Nucleus accumbens (tissue), 56 donors: ENCODE measurements around the gene FNIP2.

ENCODE experiments used
- DNase-seq, 56 donors: peaks; one replicate each; lab custom pipeline; 2025; lab: John Stamatoyannopoulos, UW

FNIP2 gene

DNA sequence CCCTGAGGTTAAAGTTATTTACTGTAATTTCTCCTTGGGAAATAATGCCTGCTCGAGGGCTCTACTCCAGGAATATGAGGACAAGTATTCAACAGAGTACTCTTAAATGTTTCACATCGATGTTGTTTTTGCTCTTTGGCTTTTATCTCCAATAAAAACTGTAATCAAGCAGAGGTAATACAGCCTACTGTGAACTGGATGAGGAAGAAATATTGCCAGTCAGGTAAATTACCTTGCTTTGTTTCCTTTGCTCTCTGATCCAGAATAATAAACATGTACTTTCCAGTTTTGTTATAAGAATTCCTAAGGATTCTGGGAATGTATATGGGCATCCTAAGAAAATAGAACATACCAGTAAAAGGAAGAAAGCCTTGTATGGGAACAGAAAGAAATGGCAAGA is 60.4 kb downstream of the FNIP2 start:
- no peak for DNase-seq

- no peak for DNase-seq
These were observed 64.8 kb downstream of the FNIP2 start for GRCh38 chr4:158833602-158834001.

GRCh38 chr4:158835226-158836001 is 66.6 kb downstream of the FNIP2 start:
- no peak for DNase-seq

DNA sequence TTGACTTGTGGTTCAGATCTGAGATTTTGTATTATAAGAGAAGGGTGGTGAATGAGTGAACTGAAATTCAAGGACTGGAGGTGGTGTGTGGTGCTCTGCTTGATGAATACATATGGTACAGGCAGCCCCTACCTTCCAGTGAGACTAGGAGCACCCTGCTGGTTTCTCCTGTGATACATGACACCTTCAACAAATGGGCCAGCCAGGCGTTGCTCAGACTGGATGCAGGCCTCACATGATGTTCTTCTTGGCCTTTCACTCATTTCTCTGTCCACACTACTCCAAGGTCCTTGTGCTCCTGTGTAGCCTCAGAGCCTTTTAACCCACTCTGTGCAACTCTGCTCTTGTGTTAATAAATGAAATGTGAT is 67.2 kb downstream of the FNIP2 start:
- no peak for DNase-seq

- DNase-seq: no peak
These were observed 68.1 kb downstream of the FNIP2 start for GRCh38 chr4:158836828-158837449.

GRCh38 chr4:158837527-158838141 is 68.8 kb downstream of the FNIP2 start:
- DNase-seq: no peak

GRCh38 chr4:158840131-158840530 is 71.3 kb downstream of the FNIP2 start:
- DNase-seq: no peak

GRCh38 chr4:158841540-158841939 is 72.7 kb downstream of the FNIP2 start:
- DNase-seq: no peak

GRCh38 chr4:158845311-158846041 is 76.7 kb downstream of the FNIP2 start:
- no peak for DNase-seq

DNA sequence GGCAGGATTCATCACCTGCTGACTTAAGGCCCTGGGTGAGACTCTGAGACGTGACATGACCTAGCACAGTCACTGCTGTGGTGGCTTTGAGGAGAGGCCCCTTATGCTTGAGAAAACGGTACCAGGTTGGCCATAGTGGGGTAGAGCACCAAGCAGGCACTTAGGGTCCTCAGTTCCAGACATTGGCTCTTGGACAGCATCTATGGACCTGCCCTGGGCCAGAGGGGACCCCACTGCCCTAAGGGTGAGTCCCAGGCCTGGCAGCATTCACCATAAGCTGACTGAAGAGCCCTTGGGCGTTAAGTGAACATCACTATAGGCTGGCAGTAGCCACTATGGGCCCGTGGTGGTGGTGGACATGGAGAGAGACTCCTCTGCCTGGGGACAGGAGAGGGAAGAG is 78.7 kb downstream of the FNIP2 start:
- DNase-seq: no peak

- DNase-seq: no peak
These were observed 80.9 kb downstream of the FNIP2 start for GRCh38 chr4:158849681-158850080.

DNA sequence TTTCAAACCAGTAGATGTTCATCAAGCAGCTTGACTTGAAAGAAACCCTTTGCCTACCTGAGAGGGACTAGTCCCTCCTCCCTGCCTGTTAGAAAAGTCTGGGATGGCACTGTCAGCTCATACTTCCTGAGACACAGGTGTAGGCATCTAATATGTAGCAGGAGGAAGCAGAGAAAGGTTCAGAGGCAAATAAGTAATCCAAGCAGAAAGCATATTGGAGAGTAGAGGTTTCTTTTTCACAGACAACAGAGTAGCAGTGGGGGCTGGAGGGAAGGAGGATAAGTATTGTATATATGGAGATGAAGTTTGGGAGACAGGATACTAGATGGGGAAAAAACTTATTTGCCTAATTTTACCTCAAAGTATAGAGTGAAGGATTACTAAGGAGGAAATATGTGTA is 81.5 kb downstream of the FNIP2 start:
- no peak for DNase-seq

- DNase-seq: no peak
These were observed 82.2 kb downstream of the FNIP2 start for GRCh38 chr4:158850800-158851644.

DNA sequence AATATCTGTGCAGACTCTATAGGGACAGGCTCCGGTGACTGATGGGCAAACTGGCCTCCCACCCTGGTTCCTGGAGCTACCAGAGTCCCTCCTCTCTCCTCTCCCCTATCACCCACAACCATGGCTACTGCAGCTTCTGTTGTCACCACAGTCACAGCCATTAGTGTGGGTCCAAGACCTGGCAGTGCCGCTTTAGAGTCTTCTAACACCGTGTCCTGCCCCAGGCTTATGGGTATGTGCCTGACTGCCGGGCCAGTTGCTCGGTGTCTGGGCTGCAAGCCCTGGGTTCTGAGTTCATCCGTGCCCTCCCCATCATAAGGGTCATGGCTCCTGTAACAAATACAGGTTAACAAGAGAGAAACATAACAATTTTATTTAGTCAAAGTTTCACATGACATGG is 85.4 kb downstream of the FNIP2 start:
- DNase-seq: no peak

DNA sequence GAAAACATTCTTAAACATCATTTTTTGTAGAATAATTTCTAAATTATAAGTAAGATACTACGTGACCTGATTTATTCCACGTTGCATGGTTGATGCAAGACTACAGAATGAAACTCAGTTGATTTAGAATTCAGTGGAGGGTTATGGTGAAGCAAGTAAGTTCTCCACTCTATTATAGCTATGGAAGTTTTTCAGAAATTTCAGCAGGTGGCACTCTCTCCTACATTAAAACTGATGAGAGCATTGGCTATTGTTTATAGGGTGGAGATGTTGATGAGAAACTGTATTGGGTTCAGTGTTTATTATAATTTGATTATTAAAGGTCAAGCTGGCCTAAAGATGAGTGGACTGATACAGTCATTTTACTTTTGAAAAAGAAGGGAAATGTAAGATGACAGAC is 88.0 kb downstream of the FNIP2 start:
- DNase-seq: no peak

DNA sequence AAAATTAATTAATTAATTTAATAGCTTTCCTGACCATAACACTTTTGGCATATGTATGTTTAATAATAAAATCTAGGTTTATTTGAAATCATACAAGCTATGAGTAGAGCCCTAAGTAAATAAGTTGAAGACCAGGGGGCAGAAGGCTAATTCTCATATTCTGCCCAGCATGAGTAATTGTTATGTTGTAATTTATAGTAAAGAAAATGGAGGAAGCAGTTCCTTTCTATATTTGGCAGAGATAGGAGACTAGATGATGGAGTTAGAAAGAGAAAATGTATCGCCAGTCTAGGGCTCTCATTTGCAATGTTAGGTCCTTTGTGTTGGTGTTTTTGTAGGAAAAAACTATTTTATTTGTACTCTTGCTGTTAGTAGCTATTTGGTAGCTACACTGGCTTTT is 89.1 kb downstream of the FNIP2 start:
- no peak for DNase-seq

DNA sequence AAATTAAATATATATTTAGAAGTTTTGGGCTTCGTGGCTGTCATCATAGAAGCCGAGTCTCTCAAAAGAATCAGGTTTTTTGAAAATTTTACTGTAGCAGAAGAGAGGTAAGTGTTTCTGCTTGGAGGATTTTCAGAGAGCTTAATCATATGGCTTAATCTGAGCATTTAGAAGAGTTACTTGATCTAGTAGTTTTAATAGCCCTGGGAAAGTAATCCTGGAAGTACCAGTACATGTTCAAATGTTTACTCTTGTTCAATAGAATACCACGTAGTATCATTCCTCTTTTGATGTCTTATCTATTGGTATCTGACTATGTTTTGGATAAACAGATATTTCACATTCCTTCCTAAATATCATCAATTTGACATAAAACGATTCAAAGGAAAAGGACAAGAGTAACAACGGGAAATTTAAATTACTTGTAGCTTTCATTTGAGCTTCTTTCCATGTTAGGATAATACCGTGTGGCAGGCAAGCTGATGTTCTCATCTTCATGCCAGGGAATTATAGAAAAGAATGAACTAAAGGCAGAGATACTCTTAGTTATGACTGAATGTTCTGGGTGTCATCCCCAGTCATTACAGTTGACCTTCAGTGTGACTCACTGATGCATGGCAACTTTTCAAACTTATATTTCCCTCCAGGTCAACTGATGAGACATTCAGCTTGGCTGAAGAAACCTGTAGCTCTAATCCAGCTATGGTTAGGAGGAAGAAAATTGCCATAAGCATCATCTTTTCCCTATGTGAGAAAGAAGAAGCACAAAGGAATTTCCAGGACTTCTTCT is 89.8 kb downstream of the FNIP2 start:
- no peak for DNase-seq

DNA sequence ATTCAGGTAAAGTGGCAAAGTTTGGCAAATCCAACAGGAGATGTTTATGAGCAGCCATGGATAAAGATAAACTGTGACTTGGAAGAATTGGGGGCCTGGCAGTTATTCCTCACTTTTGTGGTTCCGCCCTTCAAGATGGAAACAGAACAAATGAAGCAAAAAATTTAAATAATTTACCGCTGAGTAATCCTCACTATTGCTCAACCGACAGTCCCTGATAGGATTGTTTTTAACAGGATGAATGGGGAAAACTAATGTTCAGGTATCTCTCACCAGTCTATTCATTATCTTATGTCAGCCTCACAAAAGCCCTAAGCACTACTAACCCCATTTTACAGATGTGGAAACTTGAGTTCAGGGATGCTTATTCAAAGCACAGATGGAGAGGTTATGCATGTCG is 90.8 kb downstream of the FNIP2 start:
- DNase-seq: no peak

GRCh38 chr4:158860856-158861255 is 92.0 kb downstream of the FNIP2 start:
- no peak for DNase-seq

- DNase-seq: no peak
These were observed 92.5 kb downstream of the FNIP2 start for GRCh38 chr4:158861281-158861680.
